ENCODE results near the gene NKIRAS2.

DNA sequence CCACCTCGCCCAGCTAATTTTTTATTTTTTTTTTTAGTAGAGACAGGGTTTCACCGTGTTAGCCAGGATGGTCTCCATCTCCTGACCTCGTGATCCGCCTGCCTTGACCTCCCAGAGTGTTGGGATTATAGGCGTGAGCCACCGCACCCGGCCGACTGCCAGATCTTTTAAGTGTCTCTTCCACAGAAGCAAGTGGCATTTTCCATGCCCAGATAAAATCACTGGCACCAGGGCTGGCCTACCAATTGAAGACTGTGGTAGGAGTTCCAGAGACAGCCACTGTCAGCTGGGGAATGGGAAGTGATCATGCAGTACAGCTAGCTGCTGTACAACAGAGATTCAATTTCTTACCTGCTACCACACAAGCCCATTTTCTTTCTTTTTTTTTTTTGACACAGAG is 35.4 kb upstream of the NKIRAS2 start:
- TF ChIP-seq, protein P1, sequence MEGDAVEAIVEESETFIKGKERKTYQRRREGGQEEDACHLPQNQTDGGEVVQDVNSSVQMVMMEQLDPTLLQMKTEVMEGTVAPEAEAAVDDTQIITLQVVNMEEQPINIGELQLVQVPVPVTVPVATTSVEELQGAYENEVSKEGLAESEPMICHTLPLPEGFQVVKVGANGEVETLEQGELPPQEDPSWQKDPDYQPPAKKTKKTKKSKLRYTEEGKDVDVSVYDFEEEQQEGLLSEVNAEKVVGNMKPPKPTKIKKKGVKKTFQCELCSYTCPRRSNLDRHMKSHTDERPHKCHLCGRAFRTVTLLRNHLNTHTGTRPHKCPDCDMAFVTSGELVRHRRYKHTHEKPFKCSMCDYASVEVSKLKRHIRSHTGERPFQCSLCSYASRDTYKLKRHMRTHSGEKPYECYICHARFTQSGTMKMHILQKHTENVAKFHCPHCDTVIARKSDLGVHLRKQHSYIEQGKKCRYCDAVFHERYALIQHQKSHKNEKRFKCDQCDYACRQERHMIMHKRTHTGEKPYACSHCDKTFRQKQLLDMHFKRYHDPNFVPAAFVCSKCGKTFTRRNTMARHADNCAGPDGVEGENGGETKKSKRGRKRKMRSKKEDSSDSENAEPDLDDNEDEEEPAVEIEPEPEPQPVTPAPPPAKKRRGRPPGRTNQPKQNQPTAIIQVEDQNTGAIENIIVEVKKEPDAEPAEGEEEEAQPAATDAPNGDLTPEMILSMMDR (IDR thresholded peaks at IDR 0.05 in 8 of 11, conservative IDR thresholded peaks at IDR 0.05 in 3 of 11) = no peak
- TF ChIP-seq POLR2A (IDR thresholded peaks at IDR 0.05) = no peak
- peak in 2 of 3 donors; percentile 2 to 36 for TF ChIP-seq POLR2AphosphoS5 (IDR thresholded peaks at IDR 0.05)
